ENCODE results near the gene ENOSF1.

Gene ENOSF1

GRCh38 chr18:676069-676468 lies 36.4 kb downstream of the ENOSF1 start:
- in situ Hi-C loops (cut with MboI; ENCODE audit: low sequenced_read_pairs): no loop called here

- in situ Hi-C loops (cut with MboI; ENCODE audit: low sequenced_read_pairs): no loop called here
Measured at GRCh38 chr18:675307-675706, 37.1 kb downstream of the ENOSF1 start.

GRCh38 chr18:673769-674168 lies 38.7 kb downstream of the ENOSF1 start:
- in situ Hi-C loops (cut with MboI; ENCODE audit: low sequenced_read_pairs): no loop called here

- in situ Hi-C loops (cut with MboI; ENCODE audit: low sequenced_read_pairs): no loop called here
Measured at GRCh38 chr18:673317-673716, 39.1 kb downstream of the ENOSF1 start.

GRCh38 chr18:671405-671804 lies 41.0 kb downstream of the ENOSF1 start:
- in situ Hi-C loops (cut with MboI; ENCODE audit: low sequenced_read_pairs): no loop called here

- in situ Hi-C loops (cut with MboI; ENCODE audit: low sequenced_read_pairs): no loop called here
Measured at GRCh38 chr18:670522-670921, 41.9 kb downstream of the ENOSF1 start.

- in situ Hi-C loops (cut with MboI; ENCODE audit: low sequenced_read_pairs): no loop called here
Measured at GRCh38 chr18:669077-669476, 43.4 kb downstream of the ENOSF1 start.

- in situ Hi-C loops (cut with MboI; ENCODE audit: low sequenced_read_pairs): no loop called here
Measured at GRCh38 chr18:668260-668659, 44.2 kb downstream of the ENOSF1 start.

- in situ Hi-C loops (cut with MboI; ENCODE audit: low sequenced_read_pairs): no loop called here
Measured at GRCh38 chr18:666628-667027, 45.8 kb downstream of the ENOSF1 start.

GRCh38 chr18:666177-666576 lies 46.3 kb downstream of the ENOSF1 start:
- in situ Hi-C loops (cut with MboI; ENCODE audit: low sequenced_read_pairs): no loop called here

GRCh38 chr18:662197-662596 lies 50.2 kb downstream of the ENOSF1 start:
- in situ Hi-C loops (cut with MboI; ENCODE audit: low sequenced_read_pairs): no loop called here

GRCh38 chr18:659597-659996 lies 52.8 kb downstream of the ENOSF1 start:
- in situ Hi-C loops (cut with MboI; ENCODE audit: low sequenced_read_pairs): no loop called here

- in situ Hi-C loops (cut with MboI; ENCODE audit: low sequenced_read_pairs): no loop called here
Measured at GRCh38 chr18:658947-659533, 53.4 kb downstream of the ENOSF1 start.

GRCh38 chr18:658001-658946 lies 54.2 kb downstream of the ENOSF1 start:
- in situ Hi-C loops (cut with MboI; ENCODE audit: low sequenced_read_pairs): no loop called here

- in situ Hi-C loops (cut with MboI; ENCODE audit: low sequenced_read_pairs): no loop called here
Measured at GRCh38 chr18:657311-658000, 55.0 kb downstream of the ENOSF1 start, which contains the start of gene TYMS. TSS of gene TYMS (plus strand) at chr18:657653. CDS start at chr18:657743, 90 bp downstream.

- in situ Hi-C loops (cut with MboI; ENCODE audit: low sequenced_read_pairs): no loop called here
Measured at GRCh38 chr18:655445-655844, 57.0 kb downstream of the ENOSF1 start.

- in situ Hi-C loops (cut with MboI; ENCODE audit: low sequenced_read_pairs): no loop called here
Measured at GRCh38 chr18:654601-655000, 57.8 kb downstream of the ENOSF1 start.

GRCh38 chr18:653512-653911 lies 58.9 kb downstream of the ENOSF1 start:
- in situ Hi-C loops (cut with MboI; ENCODE audit: low sequenced_read_pairs): no loop called here

- in situ Hi-C loops (cut with MboI; ENCODE audit: low sequenced_read_pairs): no loop called here
Measured at GRCh38 chr18:652131-652530, 60.3 kb downstream of the ENOSF1 start.

- in situ Hi-C loops (cut with MboI; ENCODE audit: low sequenced_read_pairs): no loop called here
Measured at GRCh38 chr18:650428-650858, 62.0 kb downstream of the ENOSF1 start.

- in situ Hi-C loops (cut with MboI; ENCODE audit: low sequenced_read_pairs): no loop called here
Measured at GRCh38 chr18:649341-649740, 63.1 kb downstream of the ENOSF1 start.

GRCh38 chr18:647304-647703 lies 65.1 kb downstream of the ENOSF1 start:
- in situ Hi-C loops (cut with MboI; ENCODE audit: low sequenced_read_pairs): no loop called here

Measured in hTERT RPE-1 (cell line).